Mucosa of gallbladder (tissue), 1 donor: Measurements from ENCODE around the gene IFITM5. TPM values are rescaled to one million over a fixed set of nuclear protein-coding genes. Genes with fewer than 3 reads are reported as not detected.
"Not testable (repeated sequence)": the region's sequence is repeated elsewhere in the genome, so short reads cannot be mapped to it uniquely, and the experiment has no call there.

ENCODE experiments used
- DNase-seq: peaks from one replicate; pipeline ENCODE4 v3.0.0-alpha.2; 2020; ENCODE audit warnings: low spot score
- total RNA-seq: library from RNA; stranded (reverse); gene quantifications from one replicate; pipeline ENCODE4 v1.2.1, GENCODE V29; 2021
- donor health status: DM: no; HTN: no; CAD: no.

IFITM5 gene
- total RNA-seq, 1 donor from 2014 or later: not detected

- DNase-seq: no peak
Measured at GRCh38 chr11:312092-312816, 12.9 kb upstream of the IFITM5 start.

GRCh38 chr11:311013-311748 is 11.9 kb upstream of the IFITM5 start:
- DNase-seq: not testable (repeated sequence)

GRCh38 chr11:309979-310572 is 10.8 kb upstream of the IFITM5 start:
- DNase-seq: not testable (repeated sequence)

GRCh38 chr11:308740-309665 is 9.7 kb upstream of the IFITM5 start:
- not testable (repeated sequence) for DNase-seq

GRCh38 chr11:307766-308708 is 8.7 kb upstream of the IFITM5 start, which contains the start of gene IFITM2:
IFITM2 (plus strand) TSS chr11:307816; CDS start chr11:308193, 377 bp downstream.
- DNase-seq: peak; percentile 61

GRCh38 chr11:306645-307371 is 7.5 kb upstream of the IFITM5 start:
- DNase-seq: no peak

- DNase-seq: no peak
Measured at GRCh38 chr11:305844-306211, 6.5 kb upstream of the IFITM5 start.

- peak; percentile 75 for DNase-seq
Measured at GRCh38 chr11:304915-305843, 5.9 kb upstream of the IFITM5 start.

GRCh38 chr11:304061-304506 is 4.8 kb upstream of the IFITM5 start:
- no peak for DNase-seq

GRCh38 chr11:303363-303762 is 4.0 kb upstream of the IFITM5 start:
- DNase-seq: no peak

GRCh38 chr11:299951-300735 is 817 bp upstream of the IFITM5 start:
- DNase-seq: no peak

- DNase-seq: no peak
Measured at GRCh38 chr11:298406-299065, 790 bp downstream of the IFITM5 start.

- DNase-seq: peak; percentile 48
Measured at GRCh38 chr11:297586-298405, 1.5 kb downstream of the IFITM5 start.

- no peak for DNase-seq
Measured at GRCh38 chr11:297051-297585, 2.2 kb downstream of the IFITM5 start.

- no peak for DNase-seq
Measured at GRCh38 chr11:296171-297050, 2.9 kb downstream of the IFITM5 start.
